ENCODE results near the gene PGA3. TPM values are rescaled to one million over a fixed set of nuclear protein-coding genes. Genes with fewer than 3 reads are reported as not detected.

The PGA3 gene
- total RNA-seq, 1 experiment from 2014 or later, result not detected

DNA sequence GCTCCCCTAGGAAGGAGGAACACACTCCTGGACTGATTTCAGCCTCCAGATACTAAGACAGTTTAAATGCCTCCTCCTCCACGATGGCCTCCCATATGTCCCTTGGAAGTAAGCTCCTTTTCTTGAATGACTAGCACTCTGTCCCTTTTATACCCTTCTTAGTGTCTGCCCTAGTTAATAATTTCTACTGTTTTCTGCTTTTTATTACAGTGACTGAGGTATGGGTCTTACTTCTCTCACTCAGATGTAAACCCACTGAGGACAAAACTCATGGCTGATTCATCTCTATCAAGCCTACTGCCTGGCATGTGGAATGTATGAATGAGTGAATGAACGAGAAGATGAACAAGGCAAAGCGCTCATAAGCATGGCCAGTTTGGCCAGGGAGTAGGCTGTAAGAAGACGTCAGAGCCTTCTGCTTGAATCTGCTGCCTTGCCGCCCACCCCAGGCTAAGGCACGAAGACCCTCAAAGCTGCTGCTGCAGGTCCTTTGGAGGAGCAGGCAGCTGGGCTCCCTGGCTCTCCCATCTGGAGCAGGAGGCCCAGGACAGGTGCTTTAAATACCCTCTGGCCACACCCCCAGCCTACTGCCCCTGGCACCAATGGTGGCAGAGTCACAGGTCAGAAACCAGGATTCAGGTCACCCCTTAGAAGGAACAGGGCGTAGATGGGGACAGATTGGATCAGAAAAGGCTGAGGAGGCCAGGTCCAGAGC lies 8.2 kb upstream of the PGA3 start:
- TF ChIP-seq JUND (IDR thresholded peaks at IDR 0.05), result no peak
- TF ChIP-seq FOSL1 (IDR thresholded peaks at IDR 0.05; ENCODE audit: low read depth), result no peak
- TF ChIP-seq SP1 (IDR thresholded peaks at IDR 0.05; ENCODE audit: low read depth), result no peak
- TF ChIP-seq CEBPB (IDR thresholded peaks at IDR 0.05; ENCODE audit: low read depth), result no peak
- TF ChIP-seq, protein P1, sequence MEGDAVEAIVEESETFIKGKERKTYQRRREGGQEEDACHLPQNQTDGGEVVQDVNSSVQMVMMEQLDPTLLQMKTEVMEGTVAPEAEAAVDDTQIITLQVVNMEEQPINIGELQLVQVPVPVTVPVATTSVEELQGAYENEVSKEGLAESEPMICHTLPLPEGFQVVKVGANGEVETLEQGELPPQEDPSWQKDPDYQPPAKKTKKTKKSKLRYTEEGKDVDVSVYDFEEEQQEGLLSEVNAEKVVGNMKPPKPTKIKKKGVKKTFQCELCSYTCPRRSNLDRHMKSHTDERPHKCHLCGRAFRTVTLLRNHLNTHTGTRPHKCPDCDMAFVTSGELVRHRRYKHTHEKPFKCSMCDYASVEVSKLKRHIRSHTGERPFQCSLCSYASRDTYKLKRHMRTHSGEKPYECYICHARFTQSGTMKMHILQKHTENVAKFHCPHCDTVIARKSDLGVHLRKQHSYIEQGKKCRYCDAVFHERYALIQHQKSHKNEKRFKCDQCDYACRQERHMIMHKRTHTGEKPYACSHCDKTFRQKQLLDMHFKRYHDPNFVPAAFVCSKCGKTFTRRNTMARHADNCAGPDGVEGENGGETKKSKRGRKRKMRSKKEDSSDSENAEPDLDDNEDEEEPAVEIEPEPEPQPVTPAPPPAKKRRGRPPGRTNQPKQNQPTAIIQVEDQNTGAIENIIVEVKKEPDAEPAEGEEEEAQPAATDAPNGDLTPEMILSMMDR (IDR thresholded peaks at IDR 0.05 in 2 of 3, conservative IDR thresholded peaks at IDR 0.05 in 1 of 3; ENCODE audit: borderline replicate concordance in 1 of 3, insufficient read depth in 1 of 3, low read depth in 2 of 3, low read length in 2 of 3), result no peak
- no peak for TF ChIP-seq YY1 (IDR thresholded peaks at IDR 0.05; ENCODE audit: extremely low read depth, insufficient replicate concordance, low read depth, low read length)
- TF ChIP-seq EGR1 (IDR thresholded peaks at IDR 0.05; ENCODE audit: low read depth), result no peak
- no peak for TF ChIP-seq ZFX (IDR thresholded peaks at IDR 0.05)
- TF ChIP-seq SRF (IDR thresholded peaks at IDR 0.05; ENCODE audit: low read depth), result no peak
- TF ChIP-seq EZH2 (IDR thresholded peaks at IDR 0.05), result no peak
- TF ChIP-seq, protein P2, sequence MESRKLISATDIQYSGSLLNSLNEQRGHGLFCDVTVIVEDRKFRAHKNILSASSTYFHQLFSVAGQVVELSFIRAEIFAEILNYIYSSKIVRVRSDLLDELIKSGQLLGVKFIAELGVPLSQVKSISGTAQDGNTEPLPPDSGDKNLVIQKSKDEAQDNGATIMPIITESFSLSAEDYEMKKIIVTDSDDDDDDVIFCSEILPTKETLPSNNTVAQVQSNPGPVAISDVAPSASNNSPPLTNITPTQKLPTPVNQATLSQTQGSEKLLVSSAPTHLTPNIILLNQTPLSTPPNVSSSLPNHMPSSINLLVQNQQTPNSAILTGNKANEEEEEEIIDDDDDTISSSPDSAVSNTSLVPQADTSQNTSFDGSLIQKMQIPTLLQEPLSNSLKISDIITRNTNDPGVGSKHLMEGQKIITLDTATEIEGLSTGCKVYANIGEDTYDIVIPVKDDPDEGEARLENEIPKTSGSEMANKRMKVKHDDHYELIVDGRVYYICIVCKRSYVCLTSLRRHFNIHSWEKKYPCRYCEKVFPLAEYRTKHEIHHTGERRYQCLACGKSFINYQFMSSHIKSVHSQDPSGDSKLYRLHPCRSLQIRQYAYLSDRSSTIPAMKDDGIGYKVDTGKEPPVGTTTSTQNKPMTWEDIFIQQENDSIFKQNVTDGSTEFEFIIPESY (IDR thresholded peaks at IDR 0.05; ENCODE audit: extremely low read depth, insufficient replicate concordance, low read length), result no peak
- TF ChIP-seq TCF7L2 (IDR thresholded peaks at IDR 0.05; ENCODE audit: borderline replicate concordance, extremely low read depth, insufficient read depth, insufficient read length), result no peak
- TF ChIP-seq, protein P3, sequence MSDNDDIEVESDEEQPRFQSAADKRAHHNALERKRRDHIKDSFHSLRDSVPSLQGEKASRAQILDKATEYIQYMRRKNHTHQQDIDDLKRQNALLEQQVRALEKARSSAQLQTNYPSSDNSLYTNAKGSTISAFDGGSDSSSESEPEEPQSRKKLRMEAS (IDR thresholded peaks at IDR 0.05), result no peak
- no peak for TF ChIP-seq SIN3A (IDR thresholded peaks at IDR 0.05; ENCODE audit: low read depth)
- TF ChIP-seq, protein P4, sequence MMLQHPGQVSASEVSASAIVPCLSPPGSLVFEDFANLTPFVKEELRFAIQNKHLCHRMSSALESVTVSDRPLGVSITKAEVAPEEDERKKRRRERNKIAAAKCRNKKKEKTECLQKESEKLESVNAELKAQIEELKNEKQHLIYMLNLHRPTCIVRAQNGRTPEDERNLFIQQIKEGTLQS (IDR thresholded peaks at IDR 0.05), result no peak
- no peak for TF ChIP-seq POLR2A (IDR thresholded peaks at IDR 0.05; ENCODE audit: borderline replicate concordance, extremely low read depth, insufficient read depth, insufficient read length)
- ChIA-PET POLR2A (no interaction called here), RAD21 (ENCODE audit: low non-redundant PET in 1 of 2, low total read pairs in 2 of 2, uncharacterized antibody in 2 of 2, unreplicated experiment in 2 of 2) (no interaction called here), CTCF (no interaction called here)
- ATAC-seq, result no peak
- no TSS peak for BruUV-seq (replicated peaks)
- H3K9ac ChIP-seq (ENCODE audit: low read length), result no peak overlapping the region
- H3K4me2 ChIP-seq (ENCODE audit: low read length), result no peak overlapping the region
- no peaks in the 10 kb centered on the region for H4K20me1 ChIP-seq (ENCODE audit: insufficient read depth)
- no peak overlapping the region for H3K4me3 ChIP-seq (replicated peaks in 1 of 2; ENCODE audit: low read depth in 1 of 2, low read length in 2 of 2)
- H2AFZ ChIP-seq (ENCODE audit: low read depth, low read length, poor library complexity, severe bottlenecking), result no peak overlapping the region
- H3K9me2 ChIP-seq (ENCODE audit: insufficient read depth), result no peaks in the 10 kb centered on the region
- no peaks in the 10 kb centered on the region for H3K9me3 ChIP-seq (ENCODE audit: control insufficient read depth in 1 of 2, insufficient read depth in 1 of 2, low read depth in 1 of 2, low read length in 2 of 2)
- no peak for DNase-seq (ENCODE audit: low read depth, low spot score)
- no peaks in the 10 kb centered on the region for H3K4me1 ChIP-seq (ENCODE audit: control insufficient read depth in 1 of 2, insufficient read depth in 2 of 2, low read length in 2 of 2)
- intact Hi-C loops (cut with micrococcal nuclease), result no loop called here
- no peaks in the 10 kb centered on the region for H3K79me2 ChIP-seq (ENCODE audit: insufficient read depth, low read length)
- H3K36me3 ChIP-seq (ENCODE audit: control insufficient read depth in 1 of 2, insufficient read depth in 2 of 2, low read length in 2 of 2), result no peaks in the 10 kb centered on the region
- H3K27ac ChIP-seq (ENCODE audit: low read depth, low read length), result no peak overlapping the region
- H3K27me3 ChIP-seq (ENCODE audit: insufficient read depth, low read length), result no peaks in the 10 kb centered on the region
